ENCODE measurements around the gene TREH.

TREH gene

DNA sequence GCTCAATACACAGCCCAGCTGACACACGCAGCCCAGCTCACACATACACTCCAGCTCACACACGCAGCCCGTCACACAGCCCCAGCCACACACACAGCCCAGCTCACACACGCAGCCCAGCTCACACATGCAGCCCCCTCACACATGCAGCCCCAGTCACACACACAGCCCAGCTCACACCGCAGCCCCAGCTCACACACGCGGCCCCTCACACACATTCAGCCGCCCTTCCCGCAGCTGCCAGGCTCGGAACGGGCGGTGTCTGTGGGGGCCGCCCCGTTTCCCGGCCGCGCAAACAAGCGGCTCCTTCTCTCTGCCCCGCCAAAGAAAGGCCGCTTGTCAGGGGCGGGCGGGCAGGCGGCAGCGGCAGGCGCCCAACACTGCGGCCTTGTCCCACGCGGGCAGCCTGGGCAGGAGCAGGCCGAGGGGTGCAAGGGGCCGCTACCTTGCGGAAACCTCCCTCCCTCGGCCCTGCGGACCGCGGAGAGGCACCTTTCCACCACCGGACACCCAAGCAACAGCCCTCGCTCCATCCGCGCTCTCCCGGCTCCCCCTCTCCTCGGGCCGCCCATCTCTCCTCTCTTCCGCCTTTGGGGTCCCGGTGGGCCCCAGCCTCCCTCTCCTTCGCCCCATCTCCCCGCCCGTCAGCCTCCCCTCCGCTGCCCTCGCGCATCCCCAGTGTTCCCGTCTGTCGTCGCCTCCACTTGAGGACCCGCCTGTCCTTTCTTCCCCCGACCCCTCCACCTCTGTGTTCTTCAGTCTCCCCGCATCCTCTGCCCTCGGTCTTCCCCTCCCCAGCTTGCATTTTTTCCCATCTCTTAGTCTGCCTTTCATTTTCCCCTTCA is 69.8 kb downstream of the TREH start:
- Histone ChIP-seq H3K4me3 (ENCODE audit: low read length, poor library complexity, severe bottlenecking) (no peak overlapping the region), H3K4me1 (ENCODE audit: insufficient read depth, low read length, poor library complexity, severe bottlenecking) (no peaks in the 10 kb centered on the region), H2AFZ (ENCODE audit: low read length) (no peak overlapping the region), H3K9me3 (ENCODE audit: insufficient read depth, low read depth, low read length) (no peaks in the 10 kb centered on the region), H3K79me2 (ENCODE audit: insufficient read depth, low read length) (no peaks in the 10 kb centered on the region), H3K36me3 (ENCODE audit: insufficient read depth, low read length) (no peaks in the 10 kb centered on the region), H3K4me2 (ENCODE audit: low read depth, low read length, poor library complexity, severe bottlenecking) (no peak overlapping the region), H3F3A (ENCODE audit: low read depth) (no peaks in the 10 kb centered on the region), H4K20me1 (ENCODE audit: insufficient read depth, low read length, poor library complexity, severe bottlenecking) (no peaks in the 10 kb centered on the region), H3K9me2 (replicated peaks; ENCODE audit: low read depth, low read length) (no peaks in the 10 kb centered on the region), H3K9ac (ENCODE audit: low read depth, low read length, poor library complexity, severe bottlenecking) (no peak overlapping the region), H3K27me3 (ENCODE audit: insufficient read depth, low read length, poor library complexity, severe bottlenecking) (peaks cover 26% of the 10 kb centered on the region)
- TF ChIP-seq, protein P1, sequence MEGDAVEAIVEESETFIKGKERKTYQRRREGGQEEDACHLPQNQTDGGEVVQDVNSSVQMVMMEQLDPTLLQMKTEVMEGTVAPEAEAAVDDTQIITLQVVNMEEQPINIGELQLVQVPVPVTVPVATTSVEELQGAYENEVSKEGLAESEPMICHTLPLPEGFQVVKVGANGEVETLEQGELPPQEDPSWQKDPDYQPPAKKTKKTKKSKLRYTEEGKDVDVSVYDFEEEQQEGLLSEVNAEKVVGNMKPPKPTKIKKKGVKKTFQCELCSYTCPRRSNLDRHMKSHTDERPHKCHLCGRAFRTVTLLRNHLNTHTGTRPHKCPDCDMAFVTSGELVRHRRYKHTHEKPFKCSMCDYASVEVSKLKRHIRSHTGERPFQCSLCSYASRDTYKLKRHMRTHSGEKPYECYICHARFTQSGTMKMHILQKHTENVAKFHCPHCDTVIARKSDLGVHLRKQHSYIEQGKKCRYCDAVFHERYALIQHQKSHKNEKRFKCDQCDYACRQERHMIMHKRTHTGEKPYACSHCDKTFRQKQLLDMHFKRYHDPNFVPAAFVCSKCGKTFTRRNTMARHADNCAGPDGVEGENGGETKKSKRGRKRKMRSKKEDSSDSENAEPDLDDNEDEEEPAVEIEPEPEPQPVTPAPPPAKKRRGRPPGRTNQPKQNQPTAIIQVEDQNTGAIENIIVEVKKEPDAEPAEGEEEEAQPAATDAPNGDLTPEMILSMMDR (conservative IDR thresholded peaks at IDR 0.05; ENCODE audit: low read length) = no peak
- no peak for TF ChIP-seq EZH2phosphoT487 (IDR thresholded peaks at IDR 0.05; ENCODE audit: borderline replicate concordance)

GRCh38 chr11:118608360-118609227 is 70.9 kb downstream of the TREH start:
- Histone ChIP-seq H2AFZ (ENCODE audit: low read length) (no peak overlapping the region), H3K9me3 (ENCODE audit: insufficient read depth, low read depth, low read length) (no peaks in the 10 kb centered on the region), H3K9me2 (replicated peaks; ENCODE audit: low read depth, low read length) (no peaks in the 10 kb centered on the region), H3K9ac (ENCODE audit: low read depth, low read length, poor library complexity, severe bottlenecking) (no peak overlapping the region), H3K4me2 (ENCODE audit: low read depth, low read length, poor library complexity, severe bottlenecking) (no peak overlapping the region), H3K4me1 (ENCODE audit: insufficient read depth, low read length, poor library complexity, severe bottlenecking) (no peaks in the 10 kb centered on the region), H3K79me2 (ENCODE audit: insufficient read depth, low read length) (no peaks in the 10 kb centered on the region), H3K4me3 (ENCODE audit: low read length, poor library complexity, severe bottlenecking) (no peak overlapping the region), H3F3A (ENCODE audit: low read depth) (no peaks in the 10 kb centered on the region), H3K36me3 (ENCODE audit: insufficient read depth, low read length) (no peaks in the 10 kb centered on the region), H4K20me1 (ENCODE audit: insufficient read depth, low read length, poor library complexity, severe bottlenecking) (no peaks in the 10 kb centered on the region), H3K27me3 (ENCODE audit: insufficient read depth, low read length, poor library complexity, severe bottlenecking) (peaks cover 26% of the 10 kb centered on the region)
- TF ChIP-seq EZH2phosphoT487 (IDR thresholded peaks at IDR 0.05; ENCODE audit: borderline replicate concordance) = no peak
- TF ChIP-seq, protein P1 (conservative IDR thresholded peaks at IDR 0.05; ENCODE audit: low read length) = no peak

DNA sequence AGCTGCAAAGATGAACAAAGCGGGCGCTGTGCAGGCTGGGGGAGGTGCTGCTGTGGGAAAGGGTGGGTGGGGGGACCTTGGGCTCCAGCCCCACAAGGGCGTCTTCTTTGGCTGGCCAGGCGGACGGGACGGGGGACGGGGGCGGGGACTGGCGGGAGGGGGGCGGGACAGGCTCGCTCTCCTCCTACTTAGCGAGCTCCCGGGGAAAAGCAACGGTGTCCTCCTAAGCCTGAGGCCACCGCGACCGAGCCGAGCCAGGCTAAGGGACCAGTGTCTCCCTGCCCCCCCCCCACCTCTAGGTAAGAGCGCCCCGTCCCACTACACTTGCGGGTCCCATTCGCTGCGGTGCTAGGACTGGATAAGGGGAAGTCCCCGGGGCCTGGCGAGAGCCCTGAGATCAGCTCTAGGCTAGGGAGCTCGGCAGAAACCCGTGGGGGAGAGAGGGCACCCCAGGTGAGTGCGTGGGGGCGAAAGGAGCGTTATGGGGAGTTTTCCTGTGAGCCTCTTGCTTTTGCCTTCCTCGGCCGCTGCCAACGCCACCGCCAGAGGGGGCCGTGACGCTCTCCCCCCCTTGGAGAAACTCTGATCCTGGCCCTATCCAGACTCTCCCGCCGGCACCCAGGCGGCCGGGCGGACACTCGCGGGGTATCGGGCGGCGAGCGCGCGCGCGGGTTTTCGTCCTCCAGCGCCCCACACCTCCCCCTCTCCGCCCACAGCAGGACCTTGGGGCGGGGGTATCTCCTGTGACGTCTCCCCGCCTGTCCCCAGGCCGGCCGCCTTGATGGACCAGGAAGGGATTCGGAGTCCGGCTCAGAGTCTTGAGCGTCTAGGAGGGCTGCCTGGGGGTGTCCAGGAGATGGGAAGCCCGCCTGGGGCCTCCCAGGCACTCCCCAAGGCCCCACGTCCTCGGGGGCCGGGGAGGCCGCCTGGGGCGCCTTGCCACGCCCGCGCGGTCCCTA is 71.8 kb downstream of the TREH start, which contains the start of gene PHLDB1:
PHLDB1 (plus strand) TSS at position 215 of the 959 bp plus-strand sequence. CDS start 6,222 bp downstream, outside the sequence.
- no peaks in the 10 kb centered on the region for H3K36me3 ChIP-seq (ENCODE audit: insufficient read depth, low read length)
- H3K79me2 ChIP-seq (ENCODE audit: insufficient read depth, low read length) = no peaks in the 10 kb centered on the region
- no peak within 1 kb of the TSS for H2AFZ ChIP-seq (ENCODE audit: low read length)
- H3K9me2 ChIP-seq (replicated peaks; ENCODE audit: low read depth, low read length) = no peaks in the 10 kb centered on the region
- H3K4me3 ChIP-seq (ENCODE audit: low read length, poor library complexity, severe bottlenecking) = no peak within 1 kb of the TSS
- H4K20me1 ChIP-seq (ENCODE audit: insufficient read depth, low read length, poor library complexity, severe bottlenecking) = no peaks in the 10 kb centered on the region
- H3K4me2 ChIP-seq (ENCODE audit: low read depth, low read length, poor library complexity, severe bottlenecking) = no peak within 1 kb of the TSS
- H3F3A ChIP-seq (ENCODE audit: low read depth) = no peaks in the 10 kb centered on the region
- H3K4me1 ChIP-seq (ENCODE audit: insufficient read depth, low read length, poor library complexity, severe bottlenecking) = no peaks in the 10 kb centered on the region
- no peak within 1 kb of the TSS for H3K9ac ChIP-seq (ENCODE audit: low read depth, low read length, poor library complexity, severe bottlenecking)
- H3K27me3 ChIP-seq (ENCODE audit: insufficient read depth, low read length, poor library complexity, severe bottlenecking) = peaks cover 26% of the 10 kb centered on the region
- no peaks in the 10 kb centered on the region for H3K9me3 ChIP-seq (ENCODE audit: insufficient read depth, low read depth, low read length)
- no peak for TF ChIP-seq EZH2phosphoT487 (IDR thresholded peaks at IDR 0.05; ENCODE audit: borderline replicate concordance)
- TF ChIP-seq, protein P1 (conservative IDR thresholded peaks at IDR 0.05; ENCODE audit: low read length) = peak; percentile 33

Measured in Loucy (cell line).